K562 (cell line): Measurements from ENCODE around the gene FN3KRP. TPM values are rescaled to one million over a fixed set of nuclear protein-coding genes. Genes with fewer than 3 reads are reported as not detected.

Experiments used
- ATAC-seq: fragments of 200-7000 bp; cut with Tn5 transposase; 3 replicates; pipeline ENCODE4 v1.9.1; 2020; ENCODE audit warnings: moderate library complexity
- BruUV-seq: library from RNA; stranded (reverse); fragments of 400-500 nt; replicated peaks from 2 replicates; lab custom pipeline; 2021; lab: Mats Ljungman, UMichigan
- CTCF ChIA-PET: fragments of 300-600 bp; formaldehyde crosslinking; extraction: SDS; loops from one replicate; lab custom pipeline; 2021; ENCODE audit warnings: low intra/inter-chr PET ratio; lab: Yijun Ruan, JAX
- POLR2A ChIA-PET: fragments of 300-600, 350-650 bp; sonication (Branson Sonifier 250); formaldehyde crosslinking; extraction: SDS; loops from one replicate; lab custom pipeline; 2021; ENCODE audit warnings: antibody characterized with exemption, inconsistent platforms; lab: Yijun Ruan, JAX
- DNase-seq, 4 experiments: peaks; one replicate each; pipeline versions ENCODE4 v3.0.0 to v3.0.0-alpha.2; 2011 to 2018; ENCODE audit warnings: low spot score in 3 of 4, mixed read lengths in 3 of 4; ENCODE audit errors: extremely low read depth in 1 of 4
- FAIRE-seq: peaks from 2 replicates; lab custom pipeline; 2011; peaks lifted over from hg19 to GRCh38; lab: Jason Lieb, UNC
- H2AFZ ChIP-seq: 2 replicates; pipeline ENCODE4 v1.6.0; 2011; ENCODE audit warnings: low read depth, low read length, control low read depth, inconsistent platforms
- H3K27ac ChIP-seq: fragments of 200-600 bp; 3 replicates; pipeline ENCODE4 v1.8.0; 2011; ENCODE audit warnings: low read depth, mild to moderate bottlenecking, control low read depth, inconsistent platforms, low read length, moderate library complexity, mixed read lengths; ENCODE audit errors: extremely low read depth
- H3K27me3 ChIP-seq, 2 experiments: fragments of 300-600 bp in 1 of 2; 2 replicates in 1 of 2; 3 replicates in 1 of 2; pipeline versions ENCODE4 v1.6.0 to v1.8.0; 2011; ENCODE audit warnings: inconsistent platforms in 2 of 2, low read length in 2 of 2, mild to moderate bottlenecking in 1 of 2, mixed read lengths in 1 of 2, moderate library complexity in 1 of 2; ENCODE audit not compliant: control insufficient read depth in 2 of 2, insufficient read depth in 2 of 2
- H3K36me3 ChIP-seq: fragments of 300-600 bp; 3 replicates; pipeline ENCODE4 v1.8.0; 2011; ENCODE audit warnings: mild to moderate bottlenecking, low read length, inconsistent platforms; ENCODE audit not compliant: control insufficient read depth, insufficient read depth
- H3K4me1 ChIP-seq, 2 experiments: fragments of 200-600 bp in 1 of 2; replicated peaks in 1 of 2; 2 replicates in 1 of 2; 3 replicates in 1 of 2; pipeline versions ENCODE4 v1.5.1 to v1.8.0; 2011; ENCODE audit warnings: inconsistent platforms in 2 of 2, low read length in 2 of 2, mild to moderate bottlenecking in 1 of 2, mixed read lengths in 1 of 2, moderate library complexity in 1 of 2; ENCODE audit not compliant: control insufficient read depth in 2 of 2, insufficient read depth in 2 of 2
- H3K4me2 ChIP-seq: 2 replicates; pipeline ENCODE4 v1.6.1; 2011; ENCODE audit warnings: low read length, control low read depth, inconsistent platforms, mixed read lengths; ENCODE audit not compliant: insufficient read depth
- H3K4me3 ChIP-seq: fragments of 200-600 bp; sonication (generic), shearing (Covaris generic); 2 replicates; pipeline ENCODE4 v1.5.1; 2016; ENCODE audit warnings: control low read depth, inconsistent platforms
- H3K79me2 ChIP-seq: fragments of 200-600 bp; 3 replicates; pipeline ENCODE4 v1.8.0; 2011; ENCODE audit warnings: low read length, inconsistent platforms; ENCODE audit not compliant: control insufficient read depth, insufficient read depth
- H3K9ac ChIP-seq, 2 experiments: 2 replicates each; pipeline versions ENCODE4 v1.6.0 to v1.6.1; 2011; ENCODE audit warnings: low read depth in 2 of 2, low read length in 2 of 2, control low read depth in 1 of 2, inconsistent platforms in 1 of 2, mild to moderate bottlenecking in 1 of 2, mixed read lengths in 1 of 2; ENCODE audit not compliant: insufficient read depth in 1 of 2
- H3K9me1 ChIP-seq: one replicate; pipeline ENCODE4 v1.6.0; 2011; ENCODE audit warnings: inconsistent platforms, mild to moderate bottlenecking, low read length, moderate library complexity; ENCODE audit not compliant: control insufficient read depth, insufficient read depth
- H3K9me3 ChIP-seq: replicated peaks from 2 replicates; pipeline ENCODE4 v1.5.1; 2011; ENCODE audit warnings: low read depth, low read length, inconsistent platforms; ENCODE audit not compliant: control insufficient read depth, insufficient read depth
- H4K20me1 ChIP-seq: replicated peaks from 2 replicates; pipeline ENCODE4 v1.6.1; 2011; ENCODE audit warnings: low read length, inconsistent platforms, mixed read lengths; ENCODE audit not compliant: control insufficient read depth, insufficient read depth
- ARNT ChIP-seq, 2 experiments: fragments of 450-650 bp; IDR thresholded peaks; 2 replicates each; pipeline ENCODE4 v1.6.1; 2016; ENCODE audit warnings: mild to moderate bottlenecking in 1 of 2
- CHD4 ChIP-seq: fragments of 200-600 bp; sonication (generic); IDR thresholded peaks from 3 replicates; pipeline ENCODE4 v1.6.1; 2012; ENCODE audit warnings: low read depth, mild to moderate bottlenecking, mixed read lengths, low read length, inconsistent platforms; ENCODE audit not compliant: insufficient read depth, insufficient replicate concordance, poor library complexity, severe bottlenecking
- MED1 ChIP-seq: sonication (generic); formaldehyde crosslinking; IDR thresholded peaks from 2 replicates; pipeline ENCODE4 v1.8.1; 2023; ENCODE audit warnings: missing genetic modification reagents, borderline replicate concordance
- MTA1 ChIP-seq: fragments of 450-650 bp; IDR thresholded peaks from 2 replicates; pipeline ENCODE4 v1.6.1; 2017; ENCODE audit warnings: borderline replicate concordance
- RAD21 ChIP-seq, 2 experiments: fragments of 250-450 bp in 1 of 2; fragments of 450-650 bp in 1 of 2; sonication (Bioruptor Pico) in 1 of 2; formaldehyde crosslinking in 1 of 2; IDR thresholded peaks in 1 of 2; conservative IDR thresholded peaks in 1 of 2; 2 replicates each; pipeline versions ENCODE4 v1.4.0 to v1.8.0; 2020 to 2022; ENCODE audit warnings: mild to moderate bottlenecking in 2 of 2, moderate library complexity in 1 of 2
- RBM25 ChIP-seq: fragments of 200-400 bp; formaldehyde crosslinking; IDR thresholded peaks from 2 replicates; pipeline ENCODE4 v1.6.1; 2018; ENCODE audit warnings: low read length, low read depth, moderate library complexity; ENCODE audit not compliant: severe bottlenecking
- SAFB ChIP-seq: fragments of 200-400 bp; formaldehyde crosslinking; IDR thresholded peaks from 2 replicates; pipeline ENCODE4 v1.6.1; 2017; ENCODE audit warnings: low read depth, low read length, borderline replicate concordance
- SIN3A ChIP-seq, 2 experiments: fragments of 150-350 bp in 1 of 2; IDR thresholded peaks; 2 replicates each; pipeline ENCODE4 v1.6.1; 2011 to 2016; ENCODE audit warnings: borderline replicate concordance in 2 of 2, low read depth in 2 of 2, low read length in 2 of 2, mild to moderate bottlenecking in 2 of 2, moderate library complexity in 2 of 2; ENCODE audit not compliant: control insufficient read depth in 1 of 2
- SNIP1 ChIP-seq: fragments of 450-650 bp; IDR thresholded peaks from 2 replicates; pipeline ENCODE4 v1.7.1; 2017; ENCODE audit warnings: low read depth, mild to moderate bottlenecking
- ZEB2 ChIP-seq: fragments of 450-650 bp; IDR thresholded peaks from 2 replicates; pipeline ENCODE4 v1.6.1; 2016
- WGBS: fragments of 100-300 bp; shearing (Covaris generic); methylation state at CpG from one replicate; pipeline ENCODE4 v1.1.6; 2016; ENCODE audit warnings: low coverage, mixed read lengths; ENCODE audit not compliant: insufficient coverage; ENCODE audit errors: missing lambda C conversion rate; 5-methylcytosine and 5-hydroxymethylcytosine counted together
- in situ Hi-C: fragments of 300-500 bp; cut with MboI; formaldehyde crosslinking; loops from 4 replicates; pipeline ENCODE4 v1.15.0; 2018; ENCODE audit warnings: inconsistent platforms, mixed read lengths
- intact Hi-C: fragments of 100-400 bp; cut with micrococcal nuclease; formaldehyde crosslinking; loops from 2 replicates; pipeline ENCODE4 v1.14.2; 2022
- polyA plus RNA-seq, 8 experiments: library from polyadenylated mRNA; depleted of rRNA in 4 of 8; stranded (reverse) in 5 of 8; unstranded in 3 of 8; fragments of >200 nt; fragmentation: Nextera tagmentation in 2 of 8; fragmentation: Illumina TruSeq in 1 of 8; extraction: Ambion mirVana in 2 of 8; extraction: Trizol in 1 of 8; gene quantifications; 2 replicates each; pipeline versions ENCODE4 v1.2.1 to v1.2.3, GENCODE V29; 2011 to 2014; ENCODE audit warnings: inconsistent platforms in 1 of 8, missing spikeins in 1 of 8
- total RNA-seq, 7 experiments: library from RNA; depleted of rRNA in 6 of 7; stranded (reverse); fragments of >200 nt in 6 of 7; fragmentation: Illumina TruSeq in 2 of 7; extraction: Trizol in 2 of 7; gene quantifications; 2 replicates each; pipeline versions ENCODE4 v1.2.1 to v1.2.3, GENCODE V29; 2011 to 2021; ENCODE audit warnings: low replicate concordance in 1 of 7
- TF ChIP-seq, protein P1 (sequence below): sonication (generic); formaldehyde crosslinking; IDR thresholded peaks from 2 replicates; pipeline ENCODE4 v1.9.0; 2022; ENCODE audit warnings: mild to moderate bottlenecking, missing genetic modification reagents
- TF ChIP-seq, protein P2 (sequence below): fragments of 450-650 bp; conservative IDR thresholded peaks from 2 replicates; pipeline ENCODE4 v1.6.1; 2016; ENCODE audit warnings: missing genetic modification characterization, low read depth, mild to moderate bottlenecking, missing compliant biosample characterization, moderate library complexity
- TF ChIP-seq, protein P3 (sequence below), 3 experiments: fragments of 200-800 bp in 1 of 3; fragments of 250-450 bp in 1 of 3; fragments of 450-650 bp in 1 of 3; sonication (Bioruptor Pico) in 1 of 3; sonication (Bioruptor generic) in 1 of 3; formaldehyde crosslinking in 1 of 3; IDR thresholded peaks; 2 replicates each; pipeline versions ENCODE4 v1.6.1 to v1.8.0; 2016 to 2022; ENCODE audit warnings: mild to moderate bottlenecking in 2 of 3, missing genetic modification characterization in 2 of 3, missing compliant biosample characterization in 1 of 3, moderate library complexity in 1 of 3

The FN3KRP gene
- total and polyA plus RNA-seq, 9 of the 15 experiments (the other 6 are each of a cell fraction or from before 2014, with no cell fraction given) = 2.0 to 32.1 (median 24.9) TPM

DNA sequence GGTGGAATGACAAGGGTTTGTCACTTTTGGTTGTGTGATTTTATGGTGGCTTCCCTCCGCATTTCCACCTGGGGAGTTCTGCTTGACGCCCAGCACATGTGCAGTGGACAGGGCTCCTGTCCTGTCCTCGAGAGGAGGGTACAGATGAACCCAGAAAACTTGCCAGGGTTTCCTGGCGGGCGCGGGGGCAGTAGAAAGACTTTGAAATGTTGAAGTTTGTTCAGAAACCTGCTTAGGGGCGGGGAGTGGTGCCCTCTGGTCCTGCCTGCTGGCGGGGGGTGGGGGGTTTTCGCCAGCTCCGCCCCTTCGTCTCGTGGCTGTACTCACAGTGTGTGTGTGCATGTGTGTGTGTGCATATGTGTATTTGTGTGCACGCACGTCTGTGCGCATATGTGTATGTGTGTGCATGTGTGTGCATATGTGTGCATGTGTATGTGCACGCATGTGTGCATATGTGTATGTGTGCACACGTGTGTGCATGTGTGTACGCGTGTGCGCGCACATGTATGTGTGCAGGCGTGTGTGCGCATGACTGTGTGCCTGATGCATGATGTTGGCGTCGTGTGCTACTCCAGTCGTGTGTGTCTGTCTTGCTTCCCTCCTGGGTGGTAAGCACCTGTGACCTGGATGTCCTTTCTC, 6.8 kb downstream of the FN3KRP start:
- BruUV-seq = no TSS peak
- in situ Hi-C loops = no loop called here
- Histone ChIP-seq H3K4me1 (peaks cover 0 to 4% of the 10 kb centered on the region in 2 experiments; a peak in 1 of 5 replicates), H3K9me1 (no peaks in the 10 kb centered on the region), H3K9me3 (no peaks in the 10 kb centered on the region), H3K9ac (no peak overlapping the region), H2AFZ (no peak overlapping the region), H3K4me2 (no peak overlapping the region), H3K27ac (no peak overlapping the region), H3K27me3 (no peaks in the 10 kb centered on the region), H3K36me3 (peaks cover 60% of the 10 kb centered on the region), H3K79me2 (peaks cover 3% of the 10 kb centered on the region; the same call in 2 of the 3 replicates), H3K4me3 (no peak overlapping the region), H4K20me1 (no peaks in the 10 kb centered on the region)
- ChIA-PET POLR2A (interaction anchor here (0.6 kb wide), 1 partner anchor 266 kb away, joined by 3 read pairs; no protein-coding TSS in a partner anchor), CTCF (no interaction called here)
- no peak for ATAC-seq
- FAIRE-seq = no peak
- intact Hi-C loops = no loop called here
- WGBS = 96% methylated on average over 15 of the region's 26 CpGs
- DNase-seq = no peak
- TF ChIP-seq SIN3A (IDR thresholded peaks at IDR 0.05; ENCODE audit: borderline replicate concordance in 2 of 2, control insufficient read depth in 1 of 2, low read depth in 2 of 2, low read length in 2 of 2) (no peak), RBM25 (no peak), ARNT (IDR thresholded peaks at IDR 0.05) (no peak), MTA1 (no peak), CHD4 (no peak), MED1 (CRISPR knock-in tag) (0 out of 2 replicates have a peak, but pooled peaks have one; percentile 27), ZEB2 (no peak), SNIP1 (no peak), SAFB (no peak), RAD21 (CRISPR knock-in tag; conservative IDR thresholded peaks at IDR 0.05 in 1 of 2, IDR thresholded peaks at IDR 0.05 in 1 of 2) (no peak)
- TF ChIP-seq, protein P1, sequence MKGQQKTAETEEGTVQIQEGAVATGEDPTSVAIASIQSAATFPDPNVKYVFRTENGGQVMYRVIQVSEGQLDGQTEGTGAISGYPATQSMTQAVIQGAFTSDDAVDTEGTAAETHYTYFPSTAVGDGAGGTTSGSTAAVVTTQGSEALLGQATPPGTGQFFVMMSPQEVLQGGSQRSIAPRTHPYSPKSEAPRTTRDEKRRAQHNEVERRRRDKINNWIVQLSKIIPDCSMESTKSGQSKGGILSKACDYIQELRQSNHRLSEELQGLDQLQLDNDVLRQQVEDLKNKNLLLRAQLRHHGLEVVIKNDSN (CRISPR knock-in tag) = no peak
- TF ChIP-seq, protein P2, sequence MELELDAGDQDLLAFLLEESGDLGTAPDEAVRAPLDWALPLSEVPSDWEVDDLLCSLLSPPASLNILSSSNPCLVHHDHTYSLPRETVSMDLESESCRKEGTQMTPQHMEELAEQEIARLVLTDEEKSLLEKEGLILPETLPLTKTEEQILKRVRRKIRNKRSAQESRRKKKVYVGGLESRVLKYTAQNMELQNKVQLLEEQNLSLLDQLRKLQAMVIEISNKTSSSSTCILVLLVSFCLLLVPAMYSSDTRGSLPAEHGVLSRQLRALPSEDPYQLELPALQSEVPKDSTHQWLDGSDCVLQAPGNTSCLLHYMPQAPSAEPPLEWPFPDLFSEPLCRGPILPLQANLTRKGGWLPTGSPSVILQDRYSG (tag) = no peak
- TF ChIP-seq, protein P3, sequence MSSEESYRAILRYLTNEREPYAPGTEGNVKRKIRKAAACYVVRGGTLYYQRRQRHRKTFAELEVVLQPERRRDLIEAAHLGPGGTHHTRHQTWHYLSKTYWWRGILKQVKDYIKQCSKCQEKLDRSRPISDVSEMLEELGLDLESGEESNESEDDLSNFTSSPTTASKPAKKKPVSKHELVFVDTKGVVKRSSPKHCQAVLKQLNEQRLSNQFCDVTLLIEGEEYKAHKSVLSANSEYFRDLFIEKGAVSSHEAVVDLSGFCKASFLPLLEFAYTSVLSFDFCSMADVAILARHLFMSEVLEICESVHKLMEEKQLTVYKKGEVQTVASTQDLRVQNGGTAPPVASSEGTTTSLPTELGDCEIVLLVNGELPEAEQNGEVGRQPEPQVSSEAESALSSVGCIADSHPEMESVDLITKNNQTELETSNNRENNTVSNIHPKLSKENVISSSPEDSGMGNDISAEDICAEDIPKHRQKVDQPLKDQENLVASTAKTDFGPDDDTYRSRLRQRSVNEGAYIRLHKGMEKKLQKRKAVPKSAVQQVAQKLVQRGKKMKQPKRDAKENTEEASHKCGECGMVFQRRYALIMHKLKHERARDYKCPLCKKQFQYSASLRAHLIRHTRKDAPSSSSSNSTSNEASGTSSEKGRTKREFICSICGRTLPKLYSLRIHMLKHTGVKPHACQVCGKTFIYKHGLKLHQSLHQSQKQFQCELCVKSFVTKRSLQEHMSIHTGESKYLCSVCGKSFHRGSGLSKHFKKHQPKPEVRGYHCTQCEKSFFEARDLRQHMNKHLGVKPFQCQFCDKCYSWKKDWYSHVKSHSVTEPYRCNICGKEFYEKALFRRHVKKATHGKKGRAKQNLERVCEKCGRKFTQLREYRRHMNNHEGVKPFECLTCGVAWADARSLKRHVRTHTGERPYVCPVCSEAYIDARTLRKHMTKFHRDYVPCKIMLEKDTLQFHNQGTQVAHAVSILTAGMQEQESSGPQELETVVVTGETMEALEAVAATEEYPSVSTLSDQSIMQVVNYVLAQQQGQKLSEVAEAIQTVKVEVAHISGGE (CRISPR knock-in tag; IDR thresholded peaks at IDR 0.05) = no peak
